Activated B cell treated with CpG ODN at 0.5 μM for 24 hours (primary cell): ENCODE data around the gene ARID2. TPM values are rescaled to one million over a fixed set of nuclear protein-coding genes. Genes with fewer than 3 reads are reported as not detected.

ENCODE experiments used
- ATAC-seq: fragments of 200-7000 bp; cut with Tn5 transposase; one replicate; pipeline ENCODE4 v1.10.0; 2021; ENCODE audit warnings: low read depth, mild to moderate bottlenecking, moderate library complexity
- CTCF ChIA-PET: fragments of 350-600 bp; sonication (Branson Sonifier 250); formaldehyde crosslinking; loops from one replicate; lab custom pipeline; 2021; ENCODE audit warnings: antibody characterized with exemption; lab: Charles Lee
- POLR2A ChIA-PET: fragments of 350-600 bp; sonication (Branson Sonifier 250); formaldehyde crosslinking; loops from one replicate; lab custom pipeline; 2021; ENCODE audit warnings: antibody characterized with exemption; lab: Charles Lee
- DNase-seq: peaks from one replicate; pipeline ENCODE4 v3.0.0; 2022
- H3K27ac Mint-ChIP-seq: one replicate; pipeline ENCODE4 v1.8.0; 2020; ENCODE audit warnings: mixed read lengths
- H3K27me3 Mint-ChIP-seq: one replicate; pipeline ENCODE4 v1.8.0; 2021; ENCODE audit warnings: mixed read lengths
- H3K36me3 Mint-ChIP-seq: one replicate; pipeline ENCODE4 v1.8.0; 2021; ENCODE audit warnings: low read depth, mixed read lengths
- H3K4me1 Mint-ChIP-seq: one replicate; pipeline ENCODE4 v1.8.0; 2021; ENCODE audit warnings: mixed read lengths
- H3K4me3 Mint-ChIP-seq: one replicate; pipeline ENCODE4 v1.8.0; 2020; ENCODE audit warnings: mild to moderate bottlenecking, mixed read lengths
- H3K9me3 Mint-ChIP-seq: one replicate; pipeline ENCODE4 v1.8.0; 2020; ENCODE audit warnings: mixed read lengths
- intact Hi-C: fragments of 100-400 bp; cut with micrococcal nuclease; formaldehyde crosslinking; loops from one replicate; pipeline ENCODE4 v1.15.1; 2024
- total RNA-seq: library from RNA; stranded (reverse); gene quantifications from 2 replicates; pipeline ENCODE4 v1.2.3, GENCODE V29; 2022
- TF ChIP-seq, protein P1 (sequence below): fragments of 200-600 bp; IDR thresholded peaks from one replicate; pipeline ENCODE4 v1.8.0; 2022; ENCODE audit warnings: antibody characterized with exemption, mild to moderate bottlenecking

ARID2 gene
- total RNA-seq, 1 donor from 2014 or later = 48.7 TPM

DNA sequence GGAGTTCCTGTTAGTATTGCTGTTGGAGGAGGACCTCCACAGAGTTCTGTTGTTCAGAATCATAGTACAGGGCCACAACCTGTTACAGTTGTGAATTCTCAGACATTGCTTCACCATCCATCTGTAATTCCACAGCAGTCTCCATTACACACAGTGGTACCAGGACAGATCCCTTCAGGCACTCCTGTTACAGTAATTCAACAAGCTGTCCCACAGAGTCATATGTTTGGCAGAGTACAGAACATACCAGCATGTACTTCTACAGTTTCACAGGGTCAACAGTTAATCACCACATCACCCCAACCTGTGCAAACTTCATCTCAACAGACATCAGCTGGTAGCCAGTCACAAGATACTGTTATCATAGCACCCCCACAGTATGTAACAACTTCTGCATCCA, 120.8 kb downstream of the ARID2 start:
- H3K9me3 Mint-ChIP-seq = no peaks in the 10 kb centered on the region
- no peak overlapping the region for H3K27ac Mint-ChIP-seq
- no peak overlapping the region for H3K4me3 Mint-ChIP-seq
- no peak for ATAC-seq
- no peaks in the 10 kb centered on the region for H3K4me1 Mint-ChIP-seq
- no peak for DNase-seq
- H3K36me3 Mint-ChIP-seq = peaks cover 65% of the 10 kb centered on the region
- POLR2A ChIA-PET = no interaction called here
- TF ChIP-seq, protein P1, sequence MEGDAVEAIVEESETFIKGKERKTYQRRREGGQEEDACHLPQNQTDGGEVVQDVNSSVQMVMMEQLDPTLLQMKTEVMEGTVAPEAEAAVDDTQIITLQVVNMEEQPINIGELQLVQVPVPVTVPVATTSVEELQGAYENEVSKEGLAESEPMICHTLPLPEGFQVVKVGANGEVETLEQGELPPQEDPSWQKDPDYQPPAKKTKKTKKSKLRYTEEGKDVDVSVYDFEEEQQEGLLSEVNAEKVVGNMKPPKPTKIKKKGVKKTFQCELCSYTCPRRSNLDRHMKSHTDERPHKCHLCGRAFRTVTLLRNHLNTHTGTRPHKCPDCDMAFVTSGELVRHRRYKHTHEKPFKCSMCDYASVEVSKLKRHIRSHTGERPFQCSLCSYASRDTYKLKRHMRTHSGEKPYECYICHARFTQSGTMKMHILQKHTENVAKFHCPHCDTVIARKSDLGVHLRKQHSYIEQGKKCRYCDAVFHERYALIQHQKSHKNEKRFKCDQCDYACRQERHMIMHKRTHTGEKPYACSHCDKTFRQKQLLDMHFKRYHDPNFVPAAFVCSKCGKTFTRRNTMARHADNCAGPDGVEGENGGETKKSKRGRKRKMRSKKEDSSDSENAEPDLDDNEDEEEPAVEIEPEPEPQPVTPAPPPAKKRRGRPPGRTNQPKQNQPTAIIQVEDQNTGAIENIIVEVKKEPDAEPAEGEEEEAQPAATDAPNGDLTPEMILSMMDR = no peak
- H3K27me3 Mint-ChIP-seq = no peaks in the 10 kb centered on the region
- CTCF ChIA-PET = no interaction called here
- intact Hi-C loops = no loop called here

DNA sequence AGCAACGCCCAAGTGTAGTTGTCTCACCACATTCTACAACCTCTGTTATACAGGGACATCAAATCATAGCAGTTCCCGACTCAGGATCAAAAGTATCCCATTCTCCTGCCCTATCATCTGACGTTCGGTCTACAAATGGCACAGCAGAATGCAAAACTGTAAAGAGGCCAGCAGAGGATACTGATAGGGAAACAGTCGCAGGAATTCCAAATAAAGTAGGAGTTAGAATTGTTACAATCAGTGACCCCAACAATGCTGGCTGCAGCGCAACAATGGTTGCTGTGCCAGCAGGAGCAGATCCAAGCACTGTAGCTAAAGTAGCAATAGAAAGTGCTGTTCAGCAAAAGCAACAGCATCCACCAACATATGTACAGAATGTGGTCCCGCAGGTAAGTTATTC, 123.0 kb downstream of the ARID2 start:
- DNase-seq (no peak), ATAC-seq (no peak)
- H3K4me1 Mint-ChIP-seq = no peaks in the 10 kb centered on the region
- intact Hi-C loops = no loop called here
- peaks cover 57% of the 10 kb centered on the region for H3K36me3 Mint-ChIP-seq
- no peak overlapping the region for H3K27ac Mint-ChIP-seq
- no peaks in the 10 kb centered on the region for H3K9me3 Mint-ChIP-seq
- no peak overlapping the region for H3K4me3 Mint-ChIP-seq
- ChIA-PET POLR2A (interaction anchor here (0.5 kb wide), 1 partner anchor 335 kb away, joined by 6 read pairs; no protein-coding TSS in a partner anchor), CTCF (no interaction called here)
- TF ChIP-seq, protein P1 = no peak
- no peaks in the 10 kb centered on the region for H3K27me3 Mint-ChIP-seq

DNA sequence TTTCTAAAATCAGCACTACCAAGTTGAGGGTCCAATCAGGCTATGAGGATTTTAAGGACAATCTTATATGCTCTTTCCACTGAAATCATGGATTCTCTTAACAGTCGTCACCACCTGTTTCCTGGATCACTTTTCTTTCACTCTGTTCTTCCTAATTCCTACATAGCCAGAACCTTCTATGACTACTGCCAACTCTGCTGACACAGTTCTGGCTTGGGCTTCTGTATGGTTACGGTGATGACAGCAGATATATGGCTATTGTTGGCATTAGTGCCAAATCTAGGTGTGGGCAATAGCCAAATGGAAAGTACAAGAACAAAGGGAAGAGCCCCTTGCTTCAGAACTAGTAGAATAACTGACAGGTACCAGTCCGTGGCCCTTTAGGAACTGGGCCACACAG, 124.0 kb downstream of the ARID2 start:
- H3K4me1 Mint-ChIP-seq = no peaks in the 10 kb centered on the region
- no peak overlapping the region for H3K27ac Mint-ChIP-seq
- H3K27me3 Mint-ChIP-seq = no peaks in the 10 kb centered on the region
- ChIA-PET POLR2A (no interaction called here), CTCF (no interaction called here)
- intact Hi-C loops = no loop called here
- H3K36me3 Mint-ChIP-seq = peaks cover 58% of the 10 kb centered on the region
- TF ChIP-seq, protein P1 = no peak
- H3K9me3 Mint-ChIP-seq = no peaks in the 10 kb centered on the region
- no peak for ATAC-seq
- DNase-seq = no peak
- no peak overlapping the region for H3K4me3 Mint-ChIP-seq

DNA sequence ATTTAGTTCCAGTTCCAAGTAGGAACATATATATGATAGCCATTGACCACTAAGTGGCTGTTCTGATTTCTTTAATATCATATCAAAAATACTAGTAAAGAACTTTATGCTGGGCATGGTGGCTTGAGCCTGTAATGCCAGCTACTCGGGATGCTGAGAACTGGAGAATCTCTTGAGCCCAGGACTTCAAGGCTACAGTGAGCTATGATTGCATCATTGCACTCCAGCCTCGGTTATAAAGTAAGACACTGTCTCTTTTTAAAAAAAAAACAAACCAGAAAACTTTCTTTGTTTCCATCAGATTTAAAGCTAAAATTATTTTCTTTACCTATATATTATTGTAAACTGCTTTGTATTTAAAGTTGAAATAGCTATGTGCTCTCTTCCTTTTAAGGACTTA, 133.8 kb downstream of the ARID2 start:
- Mint-ChIP-seq H3K9me3 (no peaks in the 10 kb centered on the region), H3K4me1 (no peaks in the 10 kb centered on the region), H3K27me3 (no peaks in the 10 kb centered on the region), H3K4me3 (no peak overlapping the region), H3K27ac (no peak overlapping the region), H3K36me3 (peaks cover 48% of the 10 kb centered on the region)
- intact Hi-C loops = no loop called here
- ChIA-PET POLR2A (no interaction called here), CTCF (no interaction called here)
- TF ChIP-seq, protein P1 = no peak
- DNase-seq = no peak
- ATAC-seq = no peak

DNA sequence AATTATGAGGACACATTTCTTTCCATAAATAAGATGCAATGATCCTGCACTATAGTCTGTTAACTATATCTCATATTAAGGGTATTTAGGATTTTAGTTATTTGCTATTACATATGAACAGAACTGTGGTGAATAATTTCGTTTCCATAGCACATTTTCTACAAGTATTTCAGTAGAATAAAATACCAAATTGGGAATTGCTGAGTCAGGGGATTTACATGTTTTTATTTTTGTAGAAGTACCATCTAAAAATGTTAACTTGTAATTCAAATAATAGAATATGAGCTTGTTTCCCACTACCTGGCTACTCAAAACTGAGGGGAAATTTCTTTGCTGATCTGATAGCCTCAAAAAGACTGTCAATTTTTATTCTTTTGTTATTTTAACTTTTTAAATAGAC, 136.8 kb downstream of the ARID2 start:
- POLR2A ChIA-PET = no interaction called here
- no peak for ATAC-seq

More for the DNA sequence above, 136.8 kb downstream of the ARID2 start:
- H3K27me3 Mint-ChIP-seq = no peaks in the 10 kb centered on the region
- intact Hi-C loops = no loop called here
- H3K27ac Mint-ChIP-seq = no peak overlapping the region
- DNase-seq = no peak
- H3K4me3 Mint-ChIP-seq = no peak overlapping the region
- TF ChIP-seq, protein P1 = no peak
- H3K4me1 Mint-ChIP-seq = peaks cover 1% of the 10 kb centered on the region
- CTCF ChIA-PET = no interaction called here
- peaks cover 63% of the 10 kb centered on the region for H3K36me3 Mint-ChIP-seq
- no peaks in the 10 kb centered on the region for H3K9me3 Mint-ChIP-seq
